Sigmoid colon (tissue), 7 donors: ENCODE data around the gene CT47B1. TPM values are rescaled to one million over a fixed set of nuclear protein-coding genes. Genes with fewer than 3 reads are reported as not detected.
"Not testable (repeated sequence)": the region's sequence is repeated elsewhere in the genome, so short reads cannot be mapped to it uniquely, and the experiment has no call there.

Experiments
- DNase-seq: peaks from one replicate; pipeline ENCODE4 v3.0.0-alpha.2; 2019
- H3K27ac ChIP-seq, 4 donors: fragments of 200-600 bp; sonication (generic); one replicate each; pipeline ENCODE4 v1.5.1; 2016 to 2019; ENCODE audit warnings: mild to moderate bottlenecking in 1 of 4
- H3K27me3 ChIP-seq, 3 donors: fragments of 200-600 bp; sonication (generic); one replicate each; pipeline ENCODE4 v1.5.1; 2019; ENCODE audit warnings: mild to moderate bottlenecking in 1 of 3
- H3K36me3 ChIP-seq, 4 donors: fragments of 200-600 bp; sonication (generic); one replicate each; pipeline ENCODE4 v1.5.1; 2016 to 2019
- H3K4me1 ChIP-seq, 4 donors: fragments of 200-600 bp; sonication (generic); one replicate each; pipeline ENCODE4 v1.5.1; 2017 to 2019
- H3K4me3 ChIP-seq, 4 donors: fragments of 200-600 bp; sonication (generic); one replicate each; pipeline ENCODE4 v1.5.1; 2017 to 2019; ENCODE audit warnings: mild to moderate bottlenecking in 2 of 4, moderate library complexity in 1 of 4
- H3K9me3 ChIP-seq, 4 donors: fragments of 200-600 bp in 3 of 4; sonication (generic) in 3 of 4; one replicate each; pipeline versions ENCODE4 v1.5.1 to v1.6.1; 2013 to 2019
- EP300 ChIP-seq, 4 donors: sonication (generic); formaldehyde crosslinking; IDR thresholded peaks; one replicate each; pipeline ENCODE4 v1.6.1; 2017; ENCODE audit warnings: antibody characterized with exemption in 4 of 4
- POLR2A ChIP-seq, 2 donors: fragments of 450-650 bp; IDR thresholded peaks; one replicate each; pipeline ENCODE4 v1.6.1; 2016; ENCODE audit warnings: antibody characterized with exemption in 2 of 2, mild to moderate bottlenecking in 2 of 2, moderate library complexity in 2 of 2
- POLR2AphosphoS5 ChIP-seq, 4 donors: sonication (generic); formaldehyde crosslinking; IDR thresholded peaks; one replicate each; pipeline ENCODE4 v1.6.1; 2017; ENCODE audit warnings: antibody characterized with exemption in 4 of 4
- WGBS, 2 donors: extraction: QIAGEN DNeasy Blood & Tissue Kit; methylation state at CpG; one replicate each; pipeline ENCODE4 v1.1.7; 2013; 5-methylcytosine and 5-hydroxymethylcytosine counted together
- intact Hi-C: fragments of 100-400 bp; cut with DNase I; formaldehyde crosslinking; loops from one replicate; pipeline ENCODE4 v1.15.1; 2023
- polyA plus RNA-seq, 3 donors: library from polyadenylated mRNA; stranded (reverse); fragments of 200-250 nt; gene quantifications; one replicate each; pipeline ENCODE4 v1.2.3, GENCODE V29; 2013
- total RNA-seq, 4 donors: library from RNA; depleted of rRNA; stranded (reverse); fragments of >200 nt; gene quantifications; one replicate each; pipeline ENCODE4 v1.1.0, GENCODE V29; 2016
- TF ChIP-seq, protein P1 (sequence below), 4 experiments: fragments of 450-650 bp in 3 of 4; fragments of 200-600 bp in 1 of 4; IDR thresholded peaks; one replicate each; pipeline ENCODE4 v1.5.1; 2016 to 2019; ENCODE audit warnings: antibody characterized with exemption in 4 of 4, mild to moderate bottlenecking in 3 of 4, moderate library complexity in 2 of 4
- donor health status: healthy with polysubstance abuse.
- donor health status: Bipolar disorder and iron deficiency.
- donor health status: healthy.

CT47B1 gene
- not detected for total RNA-seq
- not detected for polyA plus RNA-seq

DNA sequence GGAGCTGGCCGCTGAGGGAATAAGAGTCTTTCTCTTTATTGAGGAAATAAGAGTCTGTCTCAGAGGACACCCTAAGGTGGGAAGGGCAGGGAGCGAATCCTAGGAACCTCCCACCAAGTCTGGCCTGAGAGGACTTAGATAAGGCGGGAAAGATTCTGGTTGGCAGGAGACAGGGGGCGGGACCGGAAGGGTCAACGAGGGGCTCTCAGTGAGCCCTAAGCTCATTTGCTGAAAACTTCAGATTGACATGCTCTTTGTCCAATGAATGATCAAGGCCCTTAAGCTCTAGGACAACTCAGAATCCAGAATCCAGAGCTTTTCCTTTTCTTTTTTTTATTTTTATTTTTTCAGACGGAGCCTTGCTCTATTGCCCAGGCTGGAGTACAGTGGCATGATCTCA, at the start of gene CT47B1:
CT47B1 (minus strand) TSS at position 101 of the 400 bp plus-strand sequence. CDS start 196 bp downstream, outside the sequence.
- intact Hi-C loops, H3K36me3 ChIP-seq, H3K4me1 ChIP-seq, H3K4me3 ChIP-seq, H3K27me3 ChIP-seq, DNase-seq, H3K27ac ChIP-seq, H3K9me3 ChIP-seq: not testable (repeated sequence)
- no CpG with 5 or more reads among the region's 7 CpGs for WGBS, 2 donors

DNA sequence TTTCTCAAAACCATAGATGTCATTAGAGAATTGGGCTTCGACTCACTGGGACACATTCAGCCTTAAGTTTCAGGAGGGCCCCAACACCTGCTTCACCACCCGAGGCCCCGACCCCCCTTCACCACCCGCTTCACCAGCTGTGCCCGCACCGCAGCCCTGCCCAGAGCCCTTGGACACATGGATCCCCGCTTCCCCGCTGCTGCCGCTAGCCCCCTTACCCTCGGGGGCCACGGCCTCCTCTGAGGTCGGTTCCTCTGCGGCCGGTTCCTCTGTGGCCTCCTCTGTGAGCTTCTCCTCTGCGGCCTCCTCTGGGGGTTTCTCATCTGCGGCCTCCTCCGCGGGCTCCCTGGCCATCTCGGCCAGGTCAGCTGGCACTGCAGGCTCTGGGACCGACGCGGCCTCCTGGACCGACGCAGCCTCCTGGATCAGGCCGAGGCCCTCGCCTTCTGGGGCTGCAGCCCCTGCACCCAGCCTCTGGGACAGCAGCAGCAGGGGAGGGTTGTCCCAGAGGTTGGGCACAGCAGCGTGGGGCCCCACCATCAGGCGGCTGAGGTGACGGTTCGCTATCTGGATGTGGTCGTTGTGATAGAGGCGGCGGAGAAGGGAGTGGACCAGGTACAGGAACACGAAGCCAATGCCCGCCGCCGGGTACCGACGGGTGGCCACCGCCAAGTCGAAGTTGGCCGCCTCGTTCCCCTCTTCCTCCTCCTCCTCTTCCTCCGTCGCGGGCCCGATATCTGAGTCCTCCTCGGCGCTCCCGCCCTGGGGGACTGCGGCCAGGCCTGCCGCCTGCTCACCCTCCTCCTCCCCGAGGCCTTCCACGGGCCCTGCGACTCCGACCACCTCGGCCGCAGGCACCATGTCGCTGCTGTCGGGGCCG, 748 bp downstream of the CT47B1 start:
- no peaks in the 10 kb centered on the region for H3K27me3 ChIP-seq
- intact Hi-C loops, result no loop called here
- H3K27ac ChIP-seq, result no peak overlapping the region
- H3K4me3 ChIP-seq, result no peak overlapping the region
- DNase-seq, result peak; percentile 46
- no peaks in the 10 kb centered on the region for H3K4me1 ChIP-seq
- H3K36me3 ChIP-seq, result no peaks in the 10 kb centered on the region
- 97% methylated on average over 61 of the region's 61 CpGs for WGBS, 2 donors
- H3K9me3 ChIP-seq, result no peaks in the 10 kb centered on the region
- TF ChIP-seq, protein P1, sequence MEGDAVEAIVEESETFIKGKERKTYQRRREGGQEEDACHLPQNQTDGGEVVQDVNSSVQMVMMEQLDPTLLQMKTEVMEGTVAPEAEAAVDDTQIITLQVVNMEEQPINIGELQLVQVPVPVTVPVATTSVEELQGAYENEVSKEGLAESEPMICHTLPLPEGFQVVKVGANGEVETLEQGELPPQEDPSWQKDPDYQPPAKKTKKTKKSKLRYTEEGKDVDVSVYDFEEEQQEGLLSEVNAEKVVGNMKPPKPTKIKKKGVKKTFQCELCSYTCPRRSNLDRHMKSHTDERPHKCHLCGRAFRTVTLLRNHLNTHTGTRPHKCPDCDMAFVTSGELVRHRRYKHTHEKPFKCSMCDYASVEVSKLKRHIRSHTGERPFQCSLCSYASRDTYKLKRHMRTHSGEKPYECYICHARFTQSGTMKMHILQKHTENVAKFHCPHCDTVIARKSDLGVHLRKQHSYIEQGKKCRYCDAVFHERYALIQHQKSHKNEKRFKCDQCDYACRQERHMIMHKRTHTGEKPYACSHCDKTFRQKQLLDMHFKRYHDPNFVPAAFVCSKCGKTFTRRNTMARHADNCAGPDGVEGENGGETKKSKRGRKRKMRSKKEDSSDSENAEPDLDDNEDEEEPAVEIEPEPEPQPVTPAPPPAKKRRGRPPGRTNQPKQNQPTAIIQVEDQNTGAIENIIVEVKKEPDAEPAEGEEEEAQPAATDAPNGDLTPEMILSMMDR (IDR thresholded peaks at IDR 0.05), result no peak
- TF ChIP-seq EP300 (IDR thresholded peaks at IDR 0.05), result no peak
- TF ChIP-seq POLR2AphosphoS5 (IDR thresholded peaks at IDR 0.05), result no peak
- TF ChIP-seq POLR2A (IDR thresholded peaks at IDR 0.05), result no peak

DNA sequence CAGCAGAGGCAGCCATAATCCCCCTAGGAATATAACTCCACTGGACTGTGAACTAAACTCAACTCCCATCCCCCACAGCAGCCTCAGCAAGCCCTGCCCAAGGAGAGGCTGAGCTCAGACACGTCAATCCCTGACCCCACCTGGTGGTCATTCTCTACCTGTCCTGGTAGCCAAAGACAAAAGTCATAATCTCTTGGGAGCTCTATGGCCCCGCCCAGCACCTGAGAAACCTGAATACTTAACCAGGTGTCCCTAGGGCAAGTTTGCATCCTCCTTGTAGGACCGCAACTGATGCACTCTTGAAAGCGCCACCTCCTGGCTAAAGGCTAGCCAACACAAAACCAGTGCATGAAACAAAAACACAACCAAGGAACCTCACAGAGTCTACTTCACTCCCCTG, 18.4 kb downstream of the CT47B1 start:
- 38 to 45% methylated on average over 4 of the region's 4 CpGs for WGBS, 2 donors

DNA sequence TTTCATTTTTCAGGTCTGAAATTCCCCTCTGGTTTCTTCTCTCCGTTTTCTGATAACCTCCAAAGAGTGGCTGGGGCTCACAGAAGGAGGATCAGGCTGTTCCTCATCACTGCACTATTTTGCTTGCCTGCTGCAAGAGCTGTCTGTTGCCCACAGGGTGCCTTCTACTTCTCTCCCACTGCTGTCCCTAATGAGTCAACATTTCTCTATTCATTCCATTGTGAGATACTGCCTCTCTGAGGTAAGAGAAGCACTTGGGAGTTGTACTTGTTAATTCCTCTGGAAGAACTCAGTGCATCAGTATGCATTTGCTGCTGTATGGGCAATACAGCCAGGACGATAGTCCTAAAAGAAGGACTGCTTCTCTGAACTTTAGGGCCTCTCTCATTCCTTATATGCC, 34.8 kb downstream of the CT47B1 start:
- no peaks in the 10 kb centered on the region for H3K9me3 ChIP-seq
- TF ChIP-seq, protein P1 (IDR thresholded peaks at IDR 0.05), result no peak
- TF ChIP-seq EP300 (IDR thresholded peaks at IDR 0.05) (no peak), POLR2A (IDR thresholded peaks at IDR 0.05) (no peak), POLR2AphosphoS5 (IDR thresholded peaks at IDR 0.05) (no peak)
- no peaks in the 10 kb centered on the region for H3K27me3 ChIP-seq
- intact Hi-C loops, result no loop called here
- WGBS, 2 donors, result 70 to 76% methylated on average over 2 of the region's 2 CpGs
- H3K4me3 ChIP-seq, result no peak overlapping the region
- no peak for DNase-seq
- no peaks in the 10 kb centered on the region for H3K36me3 ChIP-seq
- H3K4me1 ChIP-seq, result no peaks in the 10 kb centered on the region
- H3K27ac ChIP-seq, result no peak overlapping the region

More for the DNA sequence above, 18.4 kb downstream of the CT47B1 start:
- no peak overlapping the region for H3K27ac ChIP-seq
- no peaks in the 10 kb centered on the region for H3K4me1 ChIP-seq
- H3K4me3 ChIP-seq, result no peak overlapping the region
- no peaks in the 10 kb centered on the region for H3K36me3 ChIP-seq
- intact Hi-C loops, result no loop called here
- TF ChIP-seq, protein P1 (IDR thresholded peaks at IDR 0.05), result no peak
- no peak for TF ChIP-seq POLR2AphosphoS5 (IDR thresholded peaks at IDR 0.05)
- TF ChIP-seq POLR2A (IDR thresholded peaks at IDR 0.05), result no peak
- TF ChIP-seq EP300 (IDR thresholded peaks at IDR 0.05), result no peak
- DNase-seq, result no peak
- H3K9me3 ChIP-seq, result no peaks in the 10 kb centered on the region
- H3K27me3 ChIP-seq, result no peaks in the 10 kb centered on the region

DNA sequence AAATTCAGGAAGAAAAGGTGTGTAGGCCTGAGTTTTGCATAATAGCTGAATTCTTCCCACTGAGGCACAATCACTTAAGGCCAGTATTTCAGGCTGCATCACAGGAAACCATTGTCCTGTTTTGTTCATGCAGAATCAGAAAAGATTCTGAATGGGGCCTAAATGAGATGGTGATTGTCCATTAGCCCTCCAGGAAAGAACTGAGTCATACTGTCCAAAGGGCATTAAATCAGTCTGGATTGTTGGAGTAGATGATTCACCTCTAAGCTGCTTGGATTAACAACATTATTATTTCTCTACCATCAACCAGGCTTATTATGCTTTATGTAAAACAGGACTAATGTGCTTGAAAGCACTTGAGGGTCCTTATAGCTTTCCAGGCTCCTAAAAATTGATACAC, 36.2 kb downstream of the CT47B1 start:
- Histone ChIP-seq H3K9me3 (no peaks in the 10 kb centered on the region), H3K4me1 (no peaks in the 10 kb centered on the region), H3K36me3 (no peaks in the 10 kb centered on the region), H3K27ac (no peak overlapping the region), H3K4me3 (no peak overlapping the region), H3K27me3 (no peaks in the 10 kb centered on the region)
- intact Hi-C loops, result no loop called here
- DNase-seq, result no peak
- TF ChIP-seq POLR2A (IDR thresholded peaks at IDR 0.05) (no peak), POLR2AphosphoS5 (IDR thresholded peaks at IDR 0.05) (no peak), EP300 (IDR thresholded peaks at IDR 0.05) (no peak)
- TF ChIP-seq, protein P1 (IDR thresholded peaks at IDR 0.05), result no peak

DNA sequence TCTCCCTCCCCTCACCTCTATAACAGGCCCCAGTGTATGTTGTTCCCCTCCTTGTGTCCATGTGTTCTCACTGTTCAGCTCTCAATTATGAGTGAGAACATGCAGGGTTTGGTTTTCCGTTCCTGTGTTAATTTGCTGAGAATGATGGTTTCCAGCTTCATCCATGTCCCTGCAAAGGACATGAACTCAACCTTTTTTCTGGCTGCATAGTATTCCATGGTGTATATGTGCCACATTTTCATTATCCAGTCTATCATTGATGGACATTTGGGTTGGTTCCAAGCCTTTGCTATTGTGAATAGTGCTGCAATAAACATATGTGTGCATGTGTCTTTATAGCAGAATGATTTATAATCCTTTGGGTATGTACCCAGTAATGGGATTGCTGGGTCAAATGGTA, 48.5 kb downstream of the CT47B1 start:
- 87 to 88% methylated on average over 1 of the region's 1 CpG for WGBS, 2 donors
- H3K4me3 ChIP-seq, intact Hi-C loops: not testable (repeated sequence)

More for the DNA sequence above, 48.5 kb downstream of the CT47B1 start:
- not testable (repeated sequence) for H3K27ac ChIP-seq, DNase-seq, H3K27me3 ChIP-seq, H3K9me3 ChIP-seq, H3K36me3 ChIP-seq, H3K4me1 ChIP-seq
